ENCODE results near the gene KEAP1.

DNA sequence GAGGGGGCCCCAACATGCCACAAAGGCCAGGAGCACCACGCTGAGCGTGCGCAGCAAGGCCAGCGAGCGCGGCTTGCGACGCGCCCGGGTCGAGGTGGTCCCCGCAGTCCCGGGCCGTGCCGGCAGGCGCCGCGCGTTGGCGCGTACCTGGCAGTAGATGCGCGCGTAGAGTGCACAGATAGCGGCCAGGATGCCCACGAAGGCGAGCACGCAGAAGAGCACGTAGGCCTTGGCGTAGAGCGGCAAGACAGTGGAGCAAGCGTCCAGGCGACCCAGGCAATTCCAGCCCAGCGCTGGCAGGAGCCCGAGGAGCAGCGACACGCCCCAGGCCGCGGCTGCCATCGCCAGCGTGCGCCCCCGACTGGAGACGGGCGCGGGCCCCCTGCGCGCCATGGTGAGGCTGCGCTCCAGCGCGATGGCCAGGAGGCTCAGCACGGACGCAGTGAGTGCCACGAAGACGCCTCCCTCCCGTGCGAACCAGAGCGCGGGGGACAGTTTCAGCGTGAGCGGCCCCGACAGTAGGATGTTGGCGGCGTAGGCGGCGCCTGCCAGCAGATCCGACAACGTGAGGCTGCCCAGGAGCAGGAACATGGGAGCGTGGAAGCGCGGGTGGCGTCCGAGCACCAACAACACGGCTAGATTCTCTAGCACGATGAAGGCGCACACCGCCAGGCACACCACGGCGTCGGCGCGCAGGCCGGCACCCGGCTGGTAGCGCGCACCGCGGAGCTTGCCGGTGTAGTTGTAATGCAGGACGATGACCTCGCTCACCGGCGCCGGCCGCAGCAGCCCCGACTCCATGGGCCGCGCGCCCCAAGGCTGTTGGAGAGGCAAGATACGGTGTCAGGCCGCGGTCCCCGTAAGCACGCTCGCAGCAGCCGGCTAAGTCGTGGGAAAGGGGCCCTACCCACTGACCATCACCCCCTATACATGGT is 11.3 kb upstream of the KEAP1 start:
- no peak for TF ChIP-seq POLR2AphosphoS5 (IDR thresholded peaks at IDR 0.05)
- TF ChIP-seq, protein P1, sequence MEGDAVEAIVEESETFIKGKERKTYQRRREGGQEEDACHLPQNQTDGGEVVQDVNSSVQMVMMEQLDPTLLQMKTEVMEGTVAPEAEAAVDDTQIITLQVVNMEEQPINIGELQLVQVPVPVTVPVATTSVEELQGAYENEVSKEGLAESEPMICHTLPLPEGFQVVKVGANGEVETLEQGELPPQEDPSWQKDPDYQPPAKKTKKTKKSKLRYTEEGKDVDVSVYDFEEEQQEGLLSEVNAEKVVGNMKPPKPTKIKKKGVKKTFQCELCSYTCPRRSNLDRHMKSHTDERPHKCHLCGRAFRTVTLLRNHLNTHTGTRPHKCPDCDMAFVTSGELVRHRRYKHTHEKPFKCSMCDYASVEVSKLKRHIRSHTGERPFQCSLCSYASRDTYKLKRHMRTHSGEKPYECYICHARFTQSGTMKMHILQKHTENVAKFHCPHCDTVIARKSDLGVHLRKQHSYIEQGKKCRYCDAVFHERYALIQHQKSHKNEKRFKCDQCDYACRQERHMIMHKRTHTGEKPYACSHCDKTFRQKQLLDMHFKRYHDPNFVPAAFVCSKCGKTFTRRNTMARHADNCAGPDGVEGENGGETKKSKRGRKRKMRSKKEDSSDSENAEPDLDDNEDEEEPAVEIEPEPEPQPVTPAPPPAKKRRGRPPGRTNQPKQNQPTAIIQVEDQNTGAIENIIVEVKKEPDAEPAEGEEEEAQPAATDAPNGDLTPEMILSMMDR (IDR thresholded peaks at IDR 0.05) = no peak
